GM21360 (cell line): ENCODE measurements around the gene ASPDH.

ENCODE experiments used
- ATAC-seq: cut with Tn5 transposase; IDR thresholded peaks from one replicate; pipeline ENCODE4 v1.9.1; 2021; ENCODE audit warnings: mild to moderate bottlenecking, moderate library complexity; ENCODE audit not compliant: unreplicated experiment

The ASPDH gene

DNA sequence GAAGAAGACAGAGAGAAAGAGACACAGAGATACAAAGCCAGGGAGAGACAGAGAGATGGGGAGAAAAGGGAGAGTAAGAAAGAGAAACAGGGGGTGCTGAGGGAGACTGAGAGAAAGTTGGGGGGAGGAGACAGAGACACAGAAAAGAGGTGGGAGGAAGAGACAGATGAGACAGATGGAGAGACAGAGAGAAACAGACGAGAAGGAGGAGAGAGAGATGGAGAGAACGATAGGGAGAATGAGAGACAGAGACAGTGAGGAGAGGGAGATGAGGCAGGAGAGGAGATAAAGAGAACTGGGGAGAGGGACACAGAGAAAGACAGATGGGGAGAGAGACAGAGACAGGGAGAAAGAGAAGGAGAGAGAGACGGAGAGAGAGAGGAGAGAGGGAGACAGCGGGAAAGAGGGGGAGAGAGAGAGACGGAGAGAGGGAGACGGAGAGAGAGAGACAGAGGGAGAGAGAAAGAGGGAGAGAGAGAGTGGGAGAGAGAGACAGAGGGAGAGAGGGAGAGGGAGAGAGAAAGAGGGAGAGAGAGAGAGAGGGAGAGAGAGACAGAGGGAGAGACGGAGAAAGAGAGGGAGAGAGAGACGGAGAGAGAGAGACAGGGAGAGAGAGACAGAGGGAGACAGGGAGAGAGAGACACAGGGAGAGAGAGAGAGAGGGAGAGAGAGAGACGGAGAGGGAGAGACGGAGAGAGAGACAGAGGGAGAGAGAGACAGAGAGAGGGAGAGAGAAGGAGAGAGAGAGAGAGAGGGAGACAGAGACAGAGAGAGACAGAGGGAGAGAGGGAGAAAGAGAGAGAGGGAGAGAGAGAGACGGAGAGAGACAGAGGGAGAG is 15.3 kb downstream of the ASPDH start:
- ATAC-seq, result no peak

- ATAC-seq, result no peak
Measured at GRCh38 chr19:50497022-50497405, 16.7 kb downstream of the ASPDH start.

DNA sequence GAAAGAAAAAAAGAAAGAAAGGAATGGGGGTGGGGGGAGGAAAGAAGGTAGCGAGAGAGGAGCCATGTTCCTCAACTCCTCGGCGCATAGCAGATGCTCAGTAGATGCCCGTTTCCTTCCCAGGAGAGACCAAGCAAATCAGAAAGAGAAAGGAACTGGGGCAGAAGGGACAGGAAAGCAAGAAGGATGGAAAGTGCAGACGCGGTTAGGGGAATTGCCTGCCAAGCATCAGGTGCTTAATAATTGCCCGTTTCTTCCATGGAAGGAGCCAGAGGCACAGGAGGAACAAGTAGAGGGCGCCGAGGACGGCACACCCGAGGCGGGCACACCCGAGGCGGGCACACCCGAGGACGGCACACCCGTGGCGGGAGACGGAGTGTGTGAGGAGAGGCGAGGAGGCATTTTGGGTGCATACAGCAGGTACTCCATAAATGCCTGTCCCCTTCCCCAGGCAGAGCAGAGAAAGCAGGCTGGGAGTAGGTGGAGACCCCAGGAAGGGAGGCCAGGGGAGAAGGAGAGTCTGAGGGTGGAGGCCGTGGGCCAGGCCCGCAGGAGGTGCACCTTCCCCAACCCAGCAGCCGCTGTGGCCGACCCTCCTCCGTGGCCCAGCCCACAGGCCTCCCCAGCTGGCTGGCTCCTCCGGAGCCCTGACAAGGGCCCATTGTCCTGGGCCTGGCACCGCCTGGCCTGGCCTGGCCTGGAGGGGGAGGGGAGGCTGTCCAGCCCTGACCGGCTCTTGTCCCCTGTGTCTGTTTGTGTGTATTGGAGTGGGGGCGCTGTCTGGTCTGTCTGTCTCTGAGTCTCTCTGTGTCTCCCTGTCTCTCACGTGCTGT is 17.3 kb downstream of the ASPDH start:
- no peak for ATAC-seq

GRCh38 chr19:50495020-50495531 is 18.6 kb downstream of the ASPDH start:
- ATAC-seq, result no peak

GRCh38 chr19:50494186-50495019 is 19.3 kb downstream of the ASPDH start:
- no peak for ATAC-seq

DNA sequence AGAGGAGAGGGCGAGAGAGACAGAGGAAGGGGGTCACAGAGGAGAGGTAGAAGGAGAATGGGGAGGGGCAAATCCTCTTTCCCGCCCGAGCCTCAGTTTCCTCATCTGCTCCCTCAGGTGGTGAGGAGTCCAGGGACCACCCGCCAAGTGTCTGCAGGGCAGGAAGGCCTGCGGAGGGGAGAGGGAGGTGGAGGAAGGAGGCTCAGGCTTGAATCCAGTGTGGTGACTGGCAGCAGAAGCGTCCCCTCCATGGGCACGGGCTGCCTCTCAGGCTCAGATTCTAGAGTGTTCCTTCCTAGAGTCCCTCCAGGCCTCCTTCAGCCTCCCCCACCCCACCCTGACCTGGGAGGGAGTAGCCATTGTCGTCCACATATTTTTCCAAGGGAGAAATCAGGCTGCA is 20.5 kb downstream of the ASPDH start:
- no peak for ATAC-seq

DNA sequence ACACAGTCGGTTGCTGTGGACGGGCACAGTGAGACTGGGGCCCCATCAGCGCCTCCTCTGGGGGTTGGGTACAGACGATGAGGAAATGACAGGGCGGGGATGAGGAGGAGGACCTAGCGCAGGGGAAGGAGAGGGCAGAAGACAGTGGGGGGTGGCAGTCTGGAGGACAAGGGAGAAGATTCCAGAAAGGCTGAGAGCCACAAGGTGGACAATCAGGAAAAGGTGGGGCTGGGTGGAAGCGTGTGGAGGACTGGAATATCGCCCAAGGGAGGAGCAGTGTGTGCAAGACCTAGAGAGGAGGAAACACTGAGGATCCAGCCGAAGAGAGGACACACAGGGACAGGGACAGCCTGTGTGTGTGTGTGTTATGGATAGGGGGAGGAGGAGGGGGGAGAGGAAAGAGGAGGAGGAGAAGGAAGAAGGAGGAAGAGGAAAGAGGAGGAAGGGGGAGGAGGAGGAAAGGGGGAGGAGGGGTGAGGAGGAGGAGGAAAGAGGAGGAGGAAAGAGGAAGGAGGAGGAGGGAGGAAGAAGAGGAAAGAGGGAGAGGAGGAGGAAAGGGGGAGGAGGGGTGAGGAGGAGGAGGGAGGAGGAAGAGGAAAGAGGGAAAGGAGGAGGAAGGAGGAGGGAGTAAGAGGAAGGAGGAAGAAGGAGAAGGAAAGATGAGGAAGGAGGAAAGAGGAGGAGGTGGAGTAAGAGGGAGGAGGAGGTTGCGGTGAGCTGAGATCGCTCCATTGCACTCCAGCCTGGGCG is 21.2 kb downstream of the ASPDH start:
- ATAC-seq, result no peak

GRCh38 chr19:50490991-50491472 is 22.7 kb downstream of the ASPDH start:
- ATAC-seq, result no peak

GRCh38 chr19:50490411-50490811 is 23.3 kb downstream of the ASPDH start:
- no peak for ATAC-seq

DNA sequence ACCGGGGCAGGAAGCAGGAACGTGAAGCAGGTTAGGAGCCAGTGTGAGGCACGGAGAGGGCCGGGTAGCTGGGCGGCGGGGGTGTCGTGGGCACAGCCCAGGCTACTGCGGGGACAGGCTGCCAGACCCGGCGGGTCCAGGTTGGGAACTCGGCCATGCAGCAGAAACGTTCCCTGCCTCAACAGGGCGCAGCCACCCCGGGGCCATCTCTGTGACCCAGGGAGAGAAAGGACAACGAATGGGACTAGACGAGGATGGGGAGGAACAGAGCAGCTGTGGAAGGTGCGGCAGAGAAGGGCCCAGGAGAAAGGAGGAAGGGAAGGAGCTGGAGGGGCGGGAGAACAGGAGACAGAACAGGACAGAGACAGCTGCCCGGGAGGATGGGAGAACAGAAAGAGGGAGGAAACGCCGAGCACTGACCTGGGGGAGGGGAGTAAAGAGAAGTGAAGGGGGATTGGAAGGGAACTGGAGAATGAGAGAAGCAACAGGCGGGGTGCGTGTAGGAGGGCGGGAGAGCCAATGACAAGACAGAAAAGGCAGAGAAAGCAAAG is 24.2 kb downstream of the ASPDH start:
- ATAC-seq, result no peak

DNA sequence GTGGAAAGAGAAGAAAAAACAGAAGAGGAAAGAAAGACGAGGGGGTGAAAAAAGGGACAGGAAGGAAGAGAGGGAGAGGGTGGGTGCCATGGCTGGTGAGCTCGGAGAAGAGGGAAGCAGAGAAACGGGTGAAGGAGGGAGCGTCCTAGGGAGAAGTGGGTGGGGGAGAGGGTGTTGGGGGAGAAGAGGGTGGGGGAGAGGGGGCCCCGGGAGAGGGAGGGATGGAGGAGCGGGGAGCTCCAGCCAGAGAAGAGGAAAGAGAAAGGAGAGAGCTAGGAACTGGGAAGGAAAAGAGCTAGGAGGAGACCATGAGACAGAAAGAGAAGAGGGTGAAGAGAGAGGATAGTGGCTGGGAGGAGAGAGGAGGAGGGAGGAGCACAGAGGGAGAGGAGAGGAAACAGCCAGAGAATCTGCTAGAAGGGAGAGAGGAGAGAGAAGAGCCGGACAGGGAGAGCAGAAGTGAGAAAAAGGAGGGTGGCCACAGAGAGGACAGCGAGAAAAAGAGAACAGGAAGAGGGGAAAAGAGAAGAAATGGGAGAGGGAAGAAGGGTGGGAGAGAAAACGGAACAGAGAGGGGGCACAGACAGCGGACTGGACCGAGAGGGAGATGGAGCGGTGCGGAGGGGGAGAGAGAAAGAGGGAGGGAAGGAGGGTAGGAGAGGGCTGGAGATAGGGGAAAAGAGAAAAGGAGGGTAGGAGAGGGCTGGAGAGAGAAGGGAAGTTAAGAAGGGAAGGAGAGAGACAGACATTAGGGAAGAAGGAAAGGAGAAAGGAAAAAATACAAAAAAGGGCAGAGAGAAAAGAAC is 25.1 kb downstream of the ASPDH start:
- ATAC-seq, result no peak

DNA sequence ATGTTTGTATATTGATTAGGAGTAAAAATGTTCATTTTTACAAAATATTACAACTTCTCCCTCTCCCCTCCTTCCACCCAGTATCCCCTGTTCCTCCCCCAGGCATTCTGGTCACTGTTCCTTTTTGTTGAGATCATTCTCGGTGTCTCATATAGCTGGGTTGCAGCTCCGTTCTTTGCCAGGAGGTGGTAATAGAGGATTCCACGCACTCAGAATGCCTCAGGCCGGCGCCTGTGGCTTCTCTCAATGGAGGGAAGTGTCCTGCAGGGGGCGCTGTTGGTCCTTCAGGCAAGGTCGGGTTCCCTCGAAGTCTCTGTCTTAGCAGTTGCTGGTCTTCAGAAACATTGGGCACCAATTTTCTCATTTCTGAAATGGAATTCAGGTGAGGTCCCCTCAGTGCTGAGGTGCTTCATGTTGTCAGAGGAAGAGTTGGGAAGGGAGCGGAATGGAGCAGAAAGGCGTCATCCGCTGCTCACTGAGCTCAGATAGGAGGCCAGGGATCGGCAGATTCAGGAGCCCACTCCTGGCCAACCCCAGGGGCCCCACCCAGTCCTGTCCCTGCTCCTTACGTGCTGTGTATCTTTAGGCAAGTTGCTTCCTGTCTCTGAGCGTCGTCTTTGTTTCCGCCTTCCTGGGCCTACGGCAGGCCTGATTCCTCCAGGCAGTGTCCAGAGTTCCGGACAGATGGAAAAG is 26.7 kb downstream of the ASPDH start:
- no peak for ATAC-seq

- no peak for ATAC-seq
Measured at GRCh38 chr19:50485284-50485955, 28.3 kb downstream of the ASPDH start.

- ATAC-seq, result no peak
Measured at GRCh38 chr19:50482916-50483315, 30.8 kb downstream of the ASPDH start.

DNA sequence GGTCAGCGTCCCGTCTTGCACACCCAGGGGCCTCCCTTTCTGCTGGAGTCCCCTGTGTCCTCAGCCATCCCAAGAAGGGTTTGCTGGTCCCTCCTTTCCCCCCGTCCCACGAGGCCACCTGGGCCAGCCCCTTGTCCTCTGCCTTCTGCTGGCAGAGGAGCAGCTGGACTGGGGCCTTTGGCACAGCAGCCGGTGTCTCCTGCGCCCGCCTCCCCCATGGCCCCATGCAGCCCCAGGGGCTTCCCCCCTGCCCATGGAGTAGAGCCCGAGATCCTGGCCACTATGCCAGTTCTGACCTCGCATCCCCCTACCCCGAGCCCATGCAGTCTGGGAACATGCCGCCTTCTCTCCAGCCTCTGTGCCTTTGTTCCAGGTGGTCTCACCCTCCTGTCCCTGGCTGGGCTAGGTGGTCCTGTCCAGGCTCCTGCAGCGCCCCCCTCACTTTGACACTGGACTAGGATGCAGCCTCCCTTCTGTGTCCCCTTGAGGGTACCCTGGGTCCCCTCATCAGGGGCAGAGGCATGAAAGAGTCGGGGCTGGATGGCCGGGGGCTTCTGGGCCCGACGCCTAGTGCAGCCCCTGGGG is 31.4 kb downstream of the ASPDH start:
- no peak for ATAC-seq

DNA sequence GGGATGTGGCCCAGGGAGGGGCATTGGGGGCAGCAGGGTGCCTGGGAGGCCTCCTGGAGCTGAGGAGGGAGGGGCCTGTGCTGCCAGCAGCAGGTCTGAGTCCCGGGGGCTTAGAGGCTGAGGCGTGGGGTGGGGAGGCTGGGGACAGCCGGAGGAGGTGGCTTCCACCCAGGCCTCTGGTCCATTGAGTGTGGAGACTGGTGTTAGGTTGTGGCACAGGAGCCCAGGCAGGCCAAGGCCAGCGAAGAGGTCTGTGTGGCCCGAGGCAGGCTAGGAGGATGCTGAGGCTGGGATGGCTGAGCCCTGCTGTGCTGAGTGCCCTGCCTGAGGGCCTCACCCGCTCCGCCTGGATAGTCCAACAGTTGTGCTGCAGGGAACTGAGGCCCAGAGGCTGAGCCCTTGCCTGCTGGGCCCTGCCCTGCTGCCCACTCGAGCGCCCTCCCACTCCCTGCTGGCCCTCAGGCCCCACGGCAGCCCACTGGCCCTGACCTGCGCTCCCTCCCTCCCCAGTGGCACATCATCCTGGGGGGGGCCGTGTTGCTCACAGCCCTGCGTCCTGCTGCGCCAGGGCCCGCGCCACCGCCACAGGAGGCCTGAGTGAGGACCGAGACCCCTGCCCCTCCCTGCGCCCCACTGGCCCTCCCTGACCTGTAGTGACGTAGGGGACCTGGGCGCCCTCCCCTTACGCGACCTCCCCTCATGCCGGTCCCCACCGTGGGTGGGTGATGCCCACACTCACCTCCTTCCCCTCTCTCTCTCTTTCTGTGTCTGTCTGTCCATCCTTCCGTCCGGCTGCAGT is 32.2 kb downstream of the ASPDH start:
- ATAC-seq, result no peak
